ENCODE results near the gene ALPP.
"Not testable (repeated sequence)": the region's sequence is repeated elsewhere in the genome, so short reads cannot be mapped to it uniquely, and the experiment has no call there.

ALPP gene

GRCh38 chr2:232407428-232408150, 29.0 kb downstream of the ALPP start:
- not testable (repeated sequence) for DNase-seq

- not testable (repeated sequence) for DNase-seq
Measured at GRCh38 chr2:232408269-232408668, 29.7 kb downstream of the ALPP start.

GRCh38 chr2:232409617-232410016, 31.1 kb downstream of the ALPP start:
- DNase-seq, result not testable (repeated sequence)

- no peak for DNase-seq
Measured at GRCh38 chr2:232410238-232410900, 31.8 kb downstream of the ALPP start.

- DNase-seq, result no peak
Measured at GRCh38 chr2:232411901-232412629, 33.5 kb downstream of the ALPP start.

- no peak for DNase-seq
Measured at GRCh38 chr2:232412986-232413385, 34.4 kb downstream of the ALPP start.

GRCh38 chr2:232415138-232415690, 36.7 kb downstream of the ALPP start:
- DNase-seq, result no peak

- no peak for DNase-seq
Measured at GRCh38 chr2:232415736-232416520, 37.4 kb downstream of the ALPP start.

GRCh38 chr2:232416521-232417470, 38.2 kb downstream of the ALPP start:
- DNase-seq, result no peak

GRCh38 chr2:232417489-232417888, 38.9 kb downstream of the ALPP start:
- DNase-seq, result no peak

GRCh38 chr2:232418056-232418455, 39.5 kb downstream of the ALPP start:
- DNase-seq, result no peak

- no peak for DNase-seq
Measured at GRCh38 chr2:232418466-232419244, 40.1 kb downstream of the ALPP start.

GRCh38 chr2:232419245-232420072, 40.9 kb downstream of the ALPP start:
- DNase-seq, result no peak

GRCh38 chr2:232420073-232420454, 41.5 kb downstream of the ALPP start:
- no peak for DNase-seq

- DNase-seq, result no peak
Measured at GRCh38 chr2:232420463-232421188, 42.1 kb downstream of the ALPP start.

- DNase-seq, result no peak
Measured at GRCh38 chr2:232421189-232421785, 42.7 kb downstream of the ALPP start.

- DNase-seq, result no peak
Measured at GRCh38 chr2:232422051-232422450, 43.5 kb downstream of the ALPP start.

GRCh38 chr2:232422996-232423395, 44.4 kb downstream of the ALPP start:
- DNase-seq, result not testable (repeated sequence)

- not testable (repeated sequence) for DNase-seq
Measured at GRCh38 chr2:232423407-232423806, 44.9 kb downstream of the ALPP start.
